Measurements from ENCODE around the gene PHLDA2.

PHLDA2 gene

DNA sequence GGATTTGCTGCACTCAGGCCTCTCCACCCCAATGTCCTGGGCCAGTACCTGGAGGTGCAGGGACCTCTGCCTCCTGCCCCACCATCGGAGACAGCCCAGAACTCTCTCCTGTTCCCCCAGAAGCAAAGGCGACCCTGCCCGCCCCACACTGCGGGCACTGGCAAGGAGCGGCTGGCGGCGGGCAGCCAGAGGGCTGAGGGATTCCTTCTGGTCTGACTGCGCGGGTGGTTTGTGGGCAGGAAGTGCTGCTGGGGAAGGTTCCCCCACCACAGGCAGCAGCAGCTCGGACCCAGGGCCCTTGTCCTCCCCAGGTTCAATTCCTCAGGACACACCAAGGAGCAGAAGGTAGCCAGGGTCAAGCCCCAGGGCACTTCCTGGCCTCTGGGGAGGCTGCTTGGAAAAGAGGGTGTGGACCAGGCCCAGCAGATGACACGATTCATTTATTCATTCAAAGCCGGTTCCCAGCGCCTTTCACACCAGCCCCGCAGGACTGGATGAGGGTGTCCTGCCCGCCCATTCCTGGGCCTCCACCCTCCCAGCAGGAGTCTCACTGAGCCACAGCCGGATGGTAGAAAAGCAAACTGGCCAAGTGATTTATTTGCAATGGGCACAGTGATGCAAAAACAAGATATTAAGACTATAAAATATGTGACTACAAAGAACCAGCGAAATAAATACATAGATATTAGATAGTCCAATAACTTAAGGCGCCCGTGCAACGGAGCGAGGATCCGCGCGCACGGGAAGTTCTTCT, 1.2 kb downstream of the PHLDA2 start:
- no peak for DNase-seq

DNA sequence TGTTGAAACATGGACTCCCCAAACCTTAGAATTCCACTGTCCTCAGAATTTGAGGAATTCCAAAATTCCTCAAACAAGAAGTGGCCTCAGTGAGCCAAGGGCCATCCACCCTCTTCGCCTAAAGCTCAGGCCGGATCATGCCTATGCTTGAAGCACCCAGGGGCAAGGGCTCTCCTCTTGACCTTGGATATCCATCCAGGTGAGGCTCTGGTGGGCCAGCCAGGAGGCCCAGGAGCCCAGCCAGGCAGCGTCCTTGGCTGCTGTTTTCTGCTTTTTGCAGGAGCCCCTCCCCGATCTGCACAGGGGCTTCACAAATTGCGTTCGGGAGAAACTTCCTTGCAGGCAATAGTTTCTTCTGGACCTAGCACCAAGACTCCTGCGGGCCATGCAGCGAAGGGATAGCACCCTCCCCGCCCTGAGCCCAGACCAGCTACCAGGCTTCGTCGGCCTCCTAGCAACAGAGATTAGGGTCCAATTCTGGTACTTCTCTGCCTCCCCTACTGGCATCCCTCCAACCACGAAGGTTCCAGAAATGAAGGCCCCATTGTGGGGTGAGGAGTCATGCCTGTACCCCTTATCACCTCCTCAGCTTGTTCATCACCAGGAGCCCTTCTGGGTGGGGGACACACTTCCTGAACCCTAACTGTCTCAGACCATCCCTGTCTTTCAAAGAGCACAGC, 2.0 kb downstream of the PHLDA2 start:
- DNase-seq, result no peak

DNA sequence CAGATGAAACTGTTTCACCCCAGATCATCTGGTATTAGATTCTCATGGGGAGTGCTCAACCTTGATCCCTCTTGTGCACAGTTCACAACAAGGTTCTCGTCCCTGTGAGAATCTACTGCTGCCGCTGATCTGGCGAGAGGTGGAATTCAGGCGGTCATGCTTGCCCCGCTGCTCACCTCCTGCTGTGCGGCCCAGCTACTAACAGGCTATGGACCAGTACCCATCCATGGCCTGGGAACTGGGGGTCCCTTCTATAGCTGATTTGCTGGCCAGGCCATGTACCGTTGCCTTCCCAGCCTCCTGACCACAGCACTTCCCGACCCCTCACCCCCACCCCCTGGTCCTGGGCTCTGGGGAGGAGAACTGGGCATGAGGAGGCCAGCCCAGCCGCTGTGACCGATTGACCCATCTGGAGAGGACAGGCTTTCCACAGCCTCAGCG, 2.6 kb downstream of the PHLDA2 start:
- DNase-seq, result no peak

GRCh38 chr11:2924821-2925675, 4.2 kb downstream of the PHLDA2 start:
- no peak for DNase-seq

- DNase-seq, result no peak
Measured at GRCh38 chr11:2924381-2924780, 4.8 kb downstream of the PHLDA2 start.

DNA sequence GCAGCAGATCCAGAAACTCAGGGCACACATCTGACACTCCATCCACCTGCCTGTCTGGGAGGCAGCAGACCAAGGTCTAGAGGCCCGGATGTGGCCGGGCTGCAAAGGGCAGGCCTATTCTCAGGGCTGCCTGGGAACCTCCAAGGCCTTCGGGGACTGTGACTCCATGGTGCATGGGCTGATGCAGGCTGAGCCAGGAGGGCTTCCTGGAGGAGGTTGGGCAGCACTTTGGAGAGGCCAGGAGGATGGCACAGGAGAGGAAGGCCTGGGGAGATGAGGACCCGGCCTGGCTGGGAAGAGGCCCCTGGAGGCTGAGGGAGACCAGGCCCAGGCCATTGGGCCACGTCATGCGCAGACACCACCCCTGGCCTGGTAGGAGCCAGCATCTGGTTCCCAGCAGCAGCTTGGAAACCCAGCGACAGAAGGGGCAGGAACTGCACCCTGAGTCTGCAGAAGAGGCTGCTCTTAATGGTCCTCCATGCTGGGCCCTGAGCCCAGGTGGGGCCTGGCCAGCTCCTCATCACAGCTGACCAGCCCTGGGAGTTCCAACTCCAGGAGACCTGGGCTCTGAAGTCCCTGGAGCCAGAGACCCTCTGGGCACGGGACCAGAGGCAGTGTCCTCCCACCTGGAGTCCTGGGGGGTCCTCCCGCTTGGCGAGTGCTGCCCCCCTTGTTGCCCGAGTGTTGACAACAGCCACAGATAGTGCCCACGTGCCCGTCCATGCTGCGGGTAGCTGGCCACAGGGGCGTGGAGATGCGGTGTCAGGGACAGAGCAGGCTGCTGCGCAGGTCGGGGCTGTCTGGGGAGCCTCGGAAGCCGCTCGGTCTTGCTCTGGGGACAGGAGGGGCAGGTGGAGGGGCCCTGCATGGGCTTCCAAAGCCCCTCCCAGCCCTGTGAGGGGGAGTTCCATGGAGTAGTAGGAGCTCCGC, 5.5 kb downstream of the PHLDA2 start:
- no peak for DNase-seq

- no peak for DNase-seq
Measured at GRCh38 chr11:2922655-2923054, 6.6 kb downstream of the PHLDA2 start.

DNA sequence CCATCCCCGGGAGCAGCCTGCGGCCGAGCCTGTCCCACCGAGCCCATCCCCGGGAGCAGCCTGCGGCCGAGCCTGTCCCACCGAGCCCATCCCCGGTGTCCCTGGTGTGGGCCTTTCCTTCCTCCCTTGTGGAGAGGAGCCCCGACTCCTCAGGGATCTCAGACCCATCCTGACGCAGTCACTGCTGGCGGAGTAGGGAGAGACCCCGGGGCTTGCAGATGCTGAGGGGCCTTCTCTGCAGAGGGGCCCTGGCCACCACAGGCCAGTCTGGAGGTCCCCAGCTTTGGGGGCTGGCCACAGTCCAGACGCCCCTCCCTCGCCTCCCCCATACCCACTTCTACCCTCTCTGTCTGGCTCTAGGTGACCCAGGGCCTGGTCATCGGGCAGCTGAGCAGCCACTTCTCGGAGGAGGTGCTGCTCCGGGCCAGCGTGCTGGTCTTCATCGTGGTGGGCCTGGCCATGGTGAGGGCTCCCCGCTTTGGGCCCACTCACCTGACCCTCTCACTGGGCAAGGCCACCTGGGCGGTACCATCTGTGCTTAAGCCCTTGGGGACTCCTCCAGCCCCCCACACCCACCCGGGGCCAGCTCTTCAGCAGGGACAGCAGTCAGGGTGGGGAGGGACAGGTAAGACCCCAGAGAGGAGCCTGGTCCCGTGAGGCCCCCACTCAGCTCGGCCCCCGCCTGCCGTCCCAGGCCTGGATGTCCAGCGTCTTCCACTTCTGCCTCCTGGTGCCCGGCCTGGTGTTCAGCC, 7.3 kb downstream of the PHLDA2 start:
- DNase-seq, result no peak

GRCh38 chr11:2921261-2921660, 8.0 kb downstream of the PHLDA2 start:
- no peak for DNase-seq

GRCh38 chr11:2920343-2920742, 8.9 kb downstream of the PHLDA2 start:
- DNase-seq, result no peak

DNA sequence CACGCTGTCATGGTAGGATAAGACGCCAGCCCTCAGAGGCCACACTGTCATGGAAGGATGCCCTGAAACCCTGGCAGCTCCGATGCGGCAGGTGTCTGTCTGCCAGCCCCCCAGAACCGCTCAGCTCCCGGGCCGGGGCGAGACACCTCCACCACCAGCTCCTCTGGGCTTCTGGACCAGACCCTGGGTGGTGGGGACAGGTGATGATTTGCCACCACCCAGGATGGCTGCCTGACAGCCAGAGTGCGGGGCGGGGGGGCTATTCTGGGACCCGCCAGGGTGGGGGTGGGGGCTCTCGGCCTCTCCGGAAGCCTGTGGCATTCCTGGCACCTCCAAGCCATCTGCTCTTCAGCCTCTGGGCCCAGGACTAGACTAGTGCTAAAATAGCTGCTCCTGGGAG, 9.4 kb downstream of the PHLDA2 start:
- no peak for DNase-seq

DNA sequence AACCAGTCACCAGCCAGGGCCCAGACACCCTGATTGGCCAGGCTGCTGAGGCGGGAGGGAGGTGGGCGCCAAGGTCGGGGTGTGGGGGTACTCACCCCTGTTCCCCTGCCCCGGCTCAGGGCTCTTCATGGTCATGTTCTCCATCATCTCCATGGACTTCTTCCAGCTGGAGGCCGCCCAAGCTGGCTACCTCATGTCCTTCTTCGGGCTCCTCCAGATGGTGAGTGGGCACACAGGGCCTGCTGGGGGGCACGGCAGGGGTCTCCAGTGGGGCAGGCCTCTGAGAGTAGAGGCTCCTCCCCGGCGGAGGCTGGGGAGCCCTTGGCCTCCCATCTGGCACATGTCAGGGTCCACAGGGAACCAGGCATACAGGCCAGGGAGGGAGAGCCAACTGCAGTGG, 10.0 kb downstream of the PHLDA2 start:
- DNase-seq, result no peak

- no peak for DNase-seq
Measured at GRCh38 chr11:2917842-2918490, 11.3 kb downstream of the PHLDA2 start.

DNA sequence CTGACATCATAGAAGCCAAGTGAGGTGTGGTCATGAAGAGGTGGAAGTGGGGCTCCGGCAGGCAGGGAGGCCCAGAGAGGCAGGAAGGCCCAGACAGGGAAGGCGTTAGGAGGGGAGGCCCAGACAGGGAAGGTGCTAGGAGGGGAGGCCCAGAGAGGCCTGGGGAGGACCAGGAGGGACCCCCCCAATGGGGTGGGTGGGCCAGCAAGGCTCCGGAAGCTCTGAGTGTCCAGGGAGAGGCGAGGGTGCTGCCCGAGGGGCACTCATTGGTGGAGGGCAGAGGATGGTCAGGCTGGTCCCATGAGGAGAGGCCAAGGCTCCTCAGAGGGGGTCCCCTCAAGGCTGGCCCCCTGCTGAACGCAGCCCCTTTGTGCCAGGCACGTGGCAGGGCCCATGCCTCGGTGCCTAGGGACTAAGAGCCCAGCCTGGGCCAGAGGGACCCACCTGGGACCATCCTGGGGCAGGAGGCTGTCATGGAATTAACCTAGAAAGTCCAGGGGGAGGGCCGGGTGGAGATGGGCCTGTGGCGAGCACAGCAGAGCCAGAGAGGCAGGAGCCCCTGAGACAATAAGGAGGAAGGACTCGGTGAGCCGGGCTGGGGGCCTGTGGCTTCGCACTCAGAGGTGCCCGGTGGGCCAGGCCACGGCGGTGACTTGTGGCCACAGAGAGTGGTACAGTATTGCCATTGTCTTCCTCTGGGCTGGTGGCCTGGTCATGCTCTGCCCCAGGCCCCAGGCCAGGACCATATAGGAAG, 12.2 kb downstream of the PHLDA2 start:
- no peak for DNase-seq

GRCh38 chr11:2916114-2916891, 12.9 kb downstream of the PHLDA2 start:
- DNase-seq, result no peak

- no peak for DNase-seq
Measured at GRCh38 chr11:2915473-2915872, 13.7 kb downstream of the PHLDA2 start.

DNA sequence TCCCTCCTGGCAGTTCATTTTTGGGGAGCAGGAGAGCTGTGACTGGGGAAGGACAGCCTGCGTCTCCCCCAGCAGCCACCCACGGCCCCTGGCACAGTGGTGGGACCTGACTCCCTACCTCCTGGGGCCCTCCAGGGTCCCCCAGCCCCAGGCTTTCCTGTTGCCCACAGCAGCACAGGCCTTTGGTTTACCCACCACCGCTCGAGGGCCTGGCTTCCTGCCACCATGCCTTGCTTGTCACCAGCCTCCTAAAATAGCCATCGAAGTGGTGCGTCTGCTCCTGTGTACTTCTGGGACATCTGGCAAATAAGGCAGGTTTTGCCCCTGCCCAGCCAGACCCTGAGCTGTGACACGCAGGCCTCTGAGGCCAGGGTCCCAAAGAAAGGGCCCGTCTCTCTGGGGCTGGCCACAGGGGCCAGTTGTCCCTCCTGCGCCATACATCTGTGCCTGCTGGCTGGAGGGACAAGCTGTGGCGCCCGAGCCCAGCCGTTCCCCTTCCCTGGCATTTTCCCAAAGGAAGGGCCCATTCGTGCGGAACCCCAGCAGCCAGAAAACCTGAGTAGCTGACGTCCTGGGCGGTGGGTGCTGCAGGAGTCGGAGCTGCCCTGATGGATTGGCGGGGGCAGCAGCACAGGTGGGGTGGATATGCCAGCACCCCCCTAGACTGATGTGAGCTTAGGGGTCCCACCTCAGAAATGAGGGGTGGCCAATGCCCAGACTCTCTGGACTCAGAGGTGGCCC, 14.6 kb downstream of the PHLDA2 start:
- DNase-seq, result no peak

DNA sequence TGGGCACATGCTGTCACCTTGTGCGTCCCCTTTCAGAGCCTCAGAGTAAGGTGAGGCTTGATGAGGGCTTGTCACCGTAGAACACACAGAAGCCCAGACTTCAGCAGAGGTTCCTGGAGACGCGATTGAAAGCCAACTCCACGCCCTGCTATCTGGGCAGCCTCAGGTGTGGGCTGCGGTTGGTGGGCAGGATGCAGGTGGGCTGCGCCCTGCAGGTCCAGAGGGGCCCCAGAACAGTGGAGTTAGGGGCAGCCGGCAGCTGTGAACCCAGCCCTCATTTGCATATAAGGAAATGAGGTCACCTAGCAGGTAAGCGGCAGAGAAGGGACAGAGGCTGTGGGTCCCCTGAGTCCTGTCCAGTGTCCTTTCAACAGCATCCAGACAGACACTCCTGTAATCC, 15.4 kb downstream of the PHLDA2 start:
- DNase-seq, result no peak

DNA sequence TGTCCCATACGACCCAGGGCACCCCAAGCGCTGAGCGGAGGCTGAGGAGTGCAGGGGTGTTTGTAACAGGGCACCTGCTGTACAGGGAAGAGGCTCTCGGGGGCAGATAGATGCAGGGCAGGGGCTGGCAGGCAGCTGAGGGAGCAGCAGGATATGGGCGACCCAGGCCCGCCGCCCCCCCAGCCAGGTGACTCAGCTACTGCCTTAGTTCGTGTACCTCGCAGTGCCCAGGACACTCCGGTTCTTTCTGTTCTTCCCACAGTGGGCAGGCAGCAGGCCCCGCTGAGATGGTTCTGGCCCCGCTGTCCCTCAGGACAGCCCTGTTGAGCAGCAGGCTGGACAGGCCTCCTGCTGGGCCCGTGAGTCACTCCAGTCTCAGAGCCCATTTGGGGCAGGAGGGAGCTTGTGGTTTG, 16.2 kb downstream of the PHLDA2 start:
- DNase-seq, result no peak

Data from NCI-H187 (cell line).